RKO (cell line): ENCODE results near the gene ATG7.
"Not testable (repeated sequence)": the region's sequence is repeated elsewhere in the genome, so short reads cannot be mapped to it uniquely, and the experiment has no call there.

Source experiments
- DNase-seq: peaks from one replicate; pipeline ENCODE4 v3.0.0-alpha.2; 2016; ENCODE audit warnings: low spot score

ATG7 gene

DNA sequence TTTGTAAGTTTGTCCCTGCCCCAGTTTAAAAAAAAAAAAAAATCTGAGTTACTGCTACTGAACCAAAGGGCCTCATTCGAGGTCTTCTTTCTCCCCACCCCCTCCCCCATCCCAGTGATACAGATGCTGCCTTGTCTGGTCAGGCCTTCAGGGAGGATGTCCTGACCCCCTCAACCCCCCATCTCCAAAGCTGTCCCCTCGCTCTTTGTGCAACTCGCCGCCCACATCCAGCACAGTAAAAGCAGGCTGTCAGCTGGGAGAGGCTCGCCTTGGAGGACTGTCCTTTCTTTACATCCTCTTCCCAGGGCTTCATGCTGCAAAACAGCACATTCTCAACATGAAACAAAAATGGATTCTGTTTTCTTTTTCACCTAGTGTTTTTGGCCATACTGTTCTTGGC lies 238.2 kb downstream of the ATG7 start:
- no peak for DNase-seq

DNA sequence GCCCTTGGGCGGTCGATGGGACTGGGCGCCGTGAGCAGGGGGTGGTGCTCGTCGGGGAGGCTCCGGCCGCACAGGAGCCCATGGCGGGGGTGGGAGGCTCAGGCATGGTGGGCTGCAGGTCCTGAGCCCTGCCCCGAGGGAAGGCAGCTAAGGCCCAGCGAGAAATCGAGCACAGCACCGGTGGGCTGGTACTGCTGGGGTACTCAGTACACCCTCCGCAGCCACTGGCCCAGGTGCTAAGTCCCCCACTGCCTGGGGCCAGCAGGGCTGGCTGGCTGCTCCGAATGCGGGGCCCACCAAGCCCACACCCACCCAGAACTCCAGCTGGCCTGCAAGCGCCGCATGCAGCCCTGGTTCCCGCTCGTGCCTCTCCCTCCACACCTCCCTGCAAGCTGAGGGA lies 239.4 kb downstream of the ATG7 start:
- not testable (repeated sequence) for DNase-seq

DNA sequence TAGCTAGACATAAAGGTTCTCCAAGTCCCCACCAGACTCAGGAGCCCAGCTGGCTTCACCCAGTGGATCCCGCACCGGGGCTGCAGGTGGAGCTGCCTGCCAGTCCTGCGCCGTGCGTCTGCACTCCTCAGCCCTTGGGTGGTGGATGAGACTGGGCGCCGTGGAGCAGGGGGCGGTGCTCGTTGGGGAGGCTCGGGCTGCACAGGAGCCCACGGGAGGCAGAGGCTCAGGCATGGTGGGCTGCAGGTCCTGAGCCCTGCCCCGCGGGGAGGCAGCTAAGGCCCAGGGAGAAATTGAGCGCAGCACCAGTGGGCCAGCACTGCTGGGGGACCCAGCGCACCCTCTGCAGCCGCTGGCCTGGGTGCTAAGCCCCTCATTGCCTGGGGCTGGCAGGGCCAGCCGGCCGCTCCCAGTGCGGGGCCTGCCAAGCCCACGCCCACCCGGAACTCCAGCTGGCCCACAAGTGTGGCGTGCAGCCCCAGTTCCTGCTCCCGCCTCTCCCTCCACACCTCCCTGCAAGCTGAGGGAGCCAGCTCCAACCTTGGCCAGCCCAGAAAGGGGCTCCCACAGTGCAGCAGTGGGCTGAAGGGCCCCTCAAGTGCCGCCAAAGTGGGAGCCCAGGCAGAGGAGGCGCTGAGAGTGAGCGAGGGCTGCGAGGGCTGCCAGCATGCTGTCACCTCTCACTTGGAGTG lies 241.1 kb downstream of the ATG7 start:
- DNase-seq: not testable (repeated sequence)

DNA sequence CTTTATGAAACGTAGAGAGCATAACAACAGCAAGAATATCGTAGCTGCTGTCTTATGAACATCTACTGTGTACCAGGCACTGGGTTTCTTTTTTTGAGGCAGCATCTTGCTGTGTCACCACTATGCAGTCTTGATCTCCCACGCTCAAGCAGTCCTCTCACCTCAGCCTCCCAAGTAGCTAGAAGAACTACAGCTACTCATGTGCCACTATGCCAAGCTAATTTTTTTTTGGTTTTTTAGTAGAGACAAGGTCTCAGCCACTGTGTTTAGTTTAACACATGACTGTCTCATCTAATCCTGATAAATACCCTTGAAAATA lies 241.6 kb downstream of the ATG7 start:
- no peak for DNase-seq

DNA sequence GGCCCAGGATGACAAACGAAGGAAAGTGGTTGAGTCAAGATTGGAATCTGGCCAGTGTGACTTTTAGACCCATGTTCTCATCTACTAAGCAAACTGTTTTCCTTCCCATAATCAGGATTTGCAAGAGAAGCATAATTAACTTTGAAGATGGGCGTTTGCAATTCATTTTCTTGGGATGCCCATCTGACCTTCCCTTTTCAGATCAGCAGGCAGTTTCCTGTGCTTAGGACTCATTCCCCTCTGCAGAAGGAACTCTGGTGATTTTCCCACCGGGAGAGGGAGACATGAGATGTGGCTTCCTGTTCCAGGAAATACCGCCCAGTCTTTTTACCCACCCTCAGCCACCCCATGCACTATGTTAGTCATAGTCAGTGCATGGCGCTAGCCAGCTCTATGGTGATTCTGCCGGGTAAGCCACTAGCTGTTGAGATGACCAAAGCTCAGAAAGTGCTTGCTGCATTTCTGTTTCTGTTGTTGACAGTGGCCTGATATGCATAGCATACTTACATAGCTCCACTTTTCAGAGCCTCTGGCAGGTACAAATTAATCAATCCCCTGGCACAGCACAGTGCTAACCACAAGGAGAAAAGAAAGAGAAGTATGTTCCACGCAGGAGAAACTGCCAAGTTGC lies 242.1 kb downstream of the ATG7 start:
- DNase-seq: peak; percentile 21

DNA sequence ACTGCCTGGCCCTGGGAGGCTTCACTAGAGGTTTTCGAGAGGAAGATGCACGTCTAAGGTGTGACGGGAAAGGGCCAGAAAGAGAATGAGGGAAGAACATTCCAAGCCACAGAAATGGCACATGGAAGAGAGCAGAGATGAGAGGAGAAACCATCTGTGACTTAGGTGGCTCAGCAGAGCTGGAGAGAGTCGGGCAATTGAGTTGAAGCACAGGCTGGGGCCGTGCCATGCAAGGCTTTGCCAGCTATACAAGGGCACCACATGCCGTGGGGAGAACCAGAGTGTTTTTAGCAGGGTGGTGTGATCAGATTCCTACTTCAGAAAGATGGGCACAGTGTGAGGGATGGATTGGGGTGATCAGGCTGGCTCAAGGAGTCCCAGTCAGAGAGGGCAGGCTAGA lies 245.4 kb downstream of the ATG7 start:
- DNase-seq: no peak

DNA sequence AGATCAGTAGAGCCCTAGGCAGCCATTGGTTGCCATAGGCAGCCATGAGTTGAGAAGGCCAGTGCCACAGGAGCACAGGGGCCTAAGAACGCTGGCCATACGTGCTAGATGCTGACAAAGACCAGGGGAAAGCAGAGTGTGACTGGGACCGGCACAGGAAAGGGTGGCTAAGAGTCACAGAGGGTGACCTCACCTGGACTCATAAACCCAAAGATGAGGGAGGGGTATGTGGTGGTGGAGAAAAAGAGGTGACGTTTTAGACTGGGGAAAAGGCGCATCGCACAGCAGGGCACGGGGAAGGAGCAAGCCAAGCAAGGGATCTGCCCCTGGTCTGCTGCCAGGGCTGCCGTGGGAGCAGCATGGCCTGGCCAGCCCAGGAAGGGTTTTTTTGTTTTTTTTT lies 249.0 kb downstream of the ATG7 start:
- DNase-seq: no peak

DNA sequence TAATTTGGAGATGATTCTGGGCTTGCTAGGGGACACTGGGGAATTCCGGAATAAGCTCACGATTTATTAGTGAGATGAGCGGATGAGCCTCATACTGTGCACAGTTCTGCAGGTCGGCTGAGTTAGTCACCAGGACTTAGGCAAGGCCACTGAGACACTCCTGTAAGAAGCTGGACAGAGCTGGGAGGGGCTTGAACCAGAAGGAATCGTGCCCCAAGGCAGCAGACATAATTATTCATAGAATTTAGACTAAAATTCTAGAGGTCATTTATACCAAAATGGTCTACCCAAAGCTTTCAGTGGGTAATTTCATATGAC lies 250.2 kb downstream of the ATG7 start:
- no peak for DNase-seq

DNA sequence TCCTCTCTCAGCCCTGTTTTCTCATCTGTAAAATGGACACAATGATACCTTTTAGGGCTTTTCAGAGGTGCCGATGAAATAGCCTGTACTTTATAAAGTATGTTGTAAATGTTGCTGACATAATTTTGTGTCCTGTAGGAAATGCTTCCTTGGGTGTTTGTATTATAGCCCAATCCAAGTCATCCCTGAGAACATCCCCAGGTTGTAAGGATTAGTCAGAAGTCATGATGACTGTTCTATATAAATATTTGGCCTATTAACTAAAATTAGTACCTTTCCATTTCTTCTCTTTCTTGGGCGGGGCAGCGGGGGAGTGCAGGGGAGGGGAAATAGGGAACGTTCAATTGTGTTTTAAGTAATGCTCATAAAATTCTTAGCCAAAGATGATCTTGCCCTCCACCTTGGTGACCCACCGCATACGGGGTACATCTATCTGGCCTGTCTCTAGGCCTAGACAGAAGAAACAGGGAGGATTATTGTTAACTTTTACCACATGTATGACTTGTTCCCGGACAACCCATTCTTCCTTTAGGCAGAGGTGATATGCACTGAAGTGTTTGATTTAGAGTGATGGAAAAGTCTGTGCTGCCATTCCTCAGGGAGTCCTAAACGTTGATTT lies 250.9 kb downstream of the ATG7 start:
- no peak for DNase-seq

DNA sequence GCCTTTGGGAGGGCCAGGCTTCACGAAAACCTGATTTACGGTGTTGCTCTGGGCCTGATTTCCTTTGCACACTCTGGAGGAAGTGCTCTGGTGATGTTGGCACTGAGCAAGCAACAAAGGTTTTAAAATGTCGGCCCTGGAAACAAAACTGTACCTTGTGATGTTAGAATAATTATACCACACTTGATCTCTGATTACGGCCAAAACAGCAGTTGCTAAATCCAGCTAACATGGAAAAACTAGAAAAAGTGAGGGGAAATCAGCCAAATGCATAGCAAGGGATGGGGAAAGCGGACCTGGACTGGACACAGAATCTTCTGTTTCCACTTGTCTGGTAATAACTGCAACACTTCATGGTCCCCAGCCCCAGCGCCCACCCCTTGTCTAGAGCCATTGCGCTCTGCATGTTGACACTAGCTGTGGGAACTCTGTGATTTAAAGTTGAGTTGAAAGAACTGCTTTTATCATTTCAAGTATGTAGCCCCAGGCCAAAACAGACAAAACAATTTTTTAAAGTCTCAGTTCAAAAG lies 251.4 kb downstream of the ATG7 start:
- no peak for DNase-seq

DNA sequence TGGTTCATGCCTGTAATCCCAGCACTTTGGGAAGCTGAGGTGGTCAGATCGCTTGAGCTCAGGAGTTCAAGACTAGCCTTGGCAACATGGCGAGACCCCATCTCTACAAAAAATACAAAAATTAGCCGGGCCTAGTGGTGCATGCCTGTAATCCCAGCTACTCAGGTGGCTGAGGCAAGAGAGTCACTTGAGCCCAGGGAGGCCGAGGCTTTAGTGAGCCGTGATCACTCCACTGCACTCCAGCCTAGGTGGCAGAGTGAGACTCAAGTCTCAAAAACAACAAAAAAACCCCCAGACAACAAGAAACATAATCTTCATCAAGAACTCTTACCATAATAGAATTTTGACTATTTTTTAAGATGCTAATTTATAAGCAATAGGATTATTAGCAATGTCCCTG lies 253.9 kb downstream of the ATG7 start:
- not testable (repeated sequence) for DNase-seq

DNA sequence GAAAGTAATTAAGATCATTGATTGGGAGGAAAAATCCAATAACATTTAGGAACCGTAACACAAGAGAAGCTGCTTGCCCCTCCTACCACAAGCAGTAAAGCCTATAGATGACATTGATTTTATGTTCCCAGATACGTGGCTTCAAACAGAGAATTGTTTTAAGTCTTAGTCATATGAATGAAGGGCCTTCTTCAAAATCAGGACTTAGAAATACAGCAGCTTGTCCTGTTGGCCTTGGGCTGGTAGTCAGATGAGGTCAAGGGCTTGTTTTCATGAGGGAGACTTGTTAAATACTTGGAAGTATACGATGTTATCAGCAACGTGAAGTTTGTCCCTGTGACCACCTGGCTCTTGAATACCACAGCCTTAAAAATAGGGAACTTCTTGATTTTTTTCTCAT lies 257.1 kb downstream of the ATG7 start:
- no peak for DNase-seq

DNA sequence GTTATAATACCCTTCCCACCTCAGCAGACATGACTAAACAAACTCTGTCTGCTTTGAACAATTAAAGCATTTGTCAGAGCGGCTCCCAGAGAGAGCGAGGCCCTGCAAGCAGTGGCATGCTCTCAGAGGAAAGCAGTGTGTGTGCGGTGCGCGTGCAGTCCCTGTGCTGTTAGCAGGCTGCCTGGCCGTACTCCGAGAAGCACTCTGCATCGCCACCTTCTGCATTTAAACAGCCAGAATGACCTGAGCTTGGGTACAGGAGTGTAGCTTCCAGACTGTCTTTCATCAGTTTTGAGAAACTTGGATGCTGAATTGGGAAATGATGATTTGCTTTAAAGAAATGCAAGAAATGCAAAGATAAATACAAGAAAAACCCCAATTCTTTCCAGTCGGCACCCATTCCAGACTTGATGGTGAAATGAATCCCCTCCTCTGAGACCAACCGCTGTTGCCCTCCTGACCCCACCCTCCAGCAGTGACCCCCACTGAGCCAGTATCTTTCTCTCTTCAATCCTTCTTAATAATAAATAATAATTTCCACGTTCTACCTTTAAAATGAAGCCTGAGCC lies 258.0 kb downstream of the ATG7 start:
- no peak for DNase-seq

DNA sequence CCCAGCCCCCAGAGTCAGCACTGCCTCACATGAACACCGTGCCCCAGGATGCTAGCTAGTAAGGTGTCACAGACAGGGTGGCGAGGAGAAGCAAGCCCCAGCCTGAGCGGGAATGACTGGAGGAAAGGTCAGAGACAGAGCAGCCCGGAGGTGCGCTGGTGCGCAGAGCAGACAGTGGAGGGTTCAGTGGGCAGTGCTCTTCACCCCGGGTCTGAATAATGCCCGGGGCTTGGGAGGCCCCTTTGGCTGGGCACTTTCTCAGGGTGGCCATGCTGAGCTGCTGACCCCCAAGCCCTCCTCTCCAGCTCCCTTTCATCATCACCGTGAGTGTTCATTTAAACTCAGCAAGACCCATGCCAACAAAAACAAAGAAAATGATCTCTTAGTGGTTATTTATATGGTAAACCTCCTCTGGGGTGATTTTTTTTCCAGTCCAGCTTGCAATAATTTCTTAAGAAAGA lies 260.8 kb downstream of the ATG7 start:
- no peak for DNase-seq

DNA sequence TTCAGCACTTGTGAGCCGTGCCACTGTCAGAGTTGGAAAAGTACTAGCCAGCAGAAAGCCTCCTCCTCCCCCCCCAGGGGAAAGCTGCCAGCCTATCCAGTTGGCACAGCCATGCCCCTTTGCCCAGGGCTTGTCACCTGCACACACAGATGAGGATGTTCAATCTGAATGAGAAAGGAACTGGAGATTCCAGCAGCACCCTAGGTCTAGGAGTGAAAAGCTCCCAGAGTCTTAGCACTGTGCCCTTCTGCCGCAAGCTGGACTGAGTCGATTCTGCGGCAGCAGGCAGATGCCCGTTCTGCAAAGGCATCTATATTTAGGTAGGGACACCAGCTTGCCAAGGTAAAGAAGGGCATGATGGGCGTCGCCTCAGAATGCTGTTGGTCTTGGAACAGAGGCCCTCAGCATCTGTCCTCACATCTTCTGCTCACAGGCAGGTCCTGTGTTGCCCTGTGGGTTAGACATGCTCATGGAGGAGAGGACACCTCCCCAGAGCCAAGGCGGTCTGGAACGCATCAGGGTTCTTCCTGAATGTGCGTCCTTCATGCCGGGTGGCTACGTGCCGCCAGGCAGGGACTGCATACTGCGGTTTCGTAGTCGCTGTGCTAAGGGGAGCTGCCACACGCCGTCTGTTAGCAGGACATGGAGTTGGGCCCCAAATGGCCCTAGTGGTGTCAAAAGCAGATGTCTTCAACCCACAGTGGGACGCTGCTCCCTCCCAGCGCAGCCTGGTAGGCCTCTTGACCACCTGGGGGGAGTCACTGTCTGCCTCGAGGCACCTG lies 262.0 kb downstream of the ATG7 start:
- no peak for DNase-seq

DNA sequence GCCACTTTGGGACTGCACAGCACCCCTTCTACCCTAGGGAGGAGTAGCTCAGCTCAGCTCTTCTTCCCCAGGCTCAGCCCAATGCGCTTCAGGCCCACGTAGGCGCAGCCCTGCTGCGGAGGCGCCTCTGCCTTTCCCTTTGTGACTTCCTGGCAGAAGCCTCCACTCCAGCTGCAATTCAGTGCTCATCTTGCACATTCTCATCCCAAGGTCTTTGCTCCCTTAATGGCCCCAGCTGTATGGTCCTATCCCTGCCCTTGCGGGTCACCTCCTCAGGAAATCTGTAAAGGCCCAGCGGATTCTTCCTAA lies 262.6 kb downstream of the ATG7 start:
- no peak for DNase-seq

DNA sequence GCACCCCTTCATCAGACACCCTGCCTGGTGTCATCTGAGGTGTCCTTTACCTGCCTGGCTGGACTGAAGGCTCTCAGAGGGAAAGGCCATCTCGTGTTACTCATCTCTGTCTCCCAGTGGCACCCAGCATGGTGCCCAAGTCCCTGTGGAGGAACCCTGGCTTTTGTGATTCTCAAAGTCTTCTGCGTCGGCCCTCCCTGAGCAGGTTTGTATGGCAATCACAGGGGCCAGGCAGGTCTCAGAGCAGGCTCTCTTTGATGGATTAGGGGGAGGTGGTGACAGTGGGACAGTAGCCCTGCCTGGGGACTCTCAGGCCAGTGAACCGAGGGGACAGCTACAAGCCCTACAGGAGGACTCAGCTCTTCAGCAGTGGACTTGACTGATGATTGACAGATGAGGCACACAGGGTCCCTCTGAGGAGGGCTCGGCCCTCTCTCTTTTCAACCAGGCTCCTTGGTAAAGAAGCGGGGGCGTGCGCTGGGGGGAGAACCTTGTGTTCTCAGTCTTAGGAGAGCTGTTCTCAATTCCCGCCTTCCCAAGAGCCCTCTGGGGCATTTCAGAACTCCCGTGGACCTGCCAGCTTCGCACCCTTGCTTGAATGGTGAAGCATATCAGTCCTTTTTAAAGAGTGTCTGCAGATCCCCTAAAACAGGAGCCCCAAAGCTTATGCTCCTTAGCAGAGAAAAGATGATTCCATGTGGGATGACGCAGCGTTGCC lies 263.2 kb downstream of the ATG7 start:
- DNase-seq: no peak

DNA sequence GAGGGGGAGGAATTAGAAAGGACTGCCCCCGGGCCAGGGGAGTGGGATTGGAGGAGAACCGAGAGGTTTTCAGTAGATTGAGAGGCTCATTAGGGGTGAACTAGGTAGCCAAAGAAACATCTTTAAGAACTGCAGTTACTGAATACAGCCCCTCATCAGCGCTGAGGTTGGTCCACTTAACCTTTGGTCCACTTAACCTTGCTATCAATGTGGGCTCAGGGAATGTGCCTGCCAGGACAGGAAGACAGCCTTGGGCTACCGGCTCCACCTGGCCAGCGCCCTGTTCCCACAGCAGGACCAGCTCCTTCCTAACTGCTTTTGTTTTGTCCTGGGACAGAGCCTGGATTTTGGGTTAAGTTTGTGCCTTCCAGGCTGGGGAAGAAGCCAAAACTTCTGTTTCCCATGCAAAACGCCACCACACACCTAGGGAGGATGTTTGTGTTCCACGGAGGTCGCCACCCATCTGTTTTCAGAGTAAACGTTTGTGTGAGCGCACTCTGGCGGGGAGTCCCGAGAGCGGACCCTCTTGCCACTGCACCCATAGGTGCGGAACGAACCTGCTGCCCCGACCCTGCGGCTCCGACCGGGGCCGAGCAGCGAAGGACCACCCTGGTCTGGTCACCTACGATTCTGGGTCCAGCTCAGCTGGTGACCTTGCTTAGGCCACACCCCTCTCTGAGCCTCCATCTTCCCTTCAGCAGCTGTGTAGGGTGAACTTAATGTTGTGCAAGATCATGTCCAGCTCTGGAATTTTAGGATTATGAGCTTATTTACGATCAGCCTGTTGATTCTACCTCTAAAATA lies 264.1 kb downstream of the ATG7 start:
- no peak for DNase-seq

DNA sequence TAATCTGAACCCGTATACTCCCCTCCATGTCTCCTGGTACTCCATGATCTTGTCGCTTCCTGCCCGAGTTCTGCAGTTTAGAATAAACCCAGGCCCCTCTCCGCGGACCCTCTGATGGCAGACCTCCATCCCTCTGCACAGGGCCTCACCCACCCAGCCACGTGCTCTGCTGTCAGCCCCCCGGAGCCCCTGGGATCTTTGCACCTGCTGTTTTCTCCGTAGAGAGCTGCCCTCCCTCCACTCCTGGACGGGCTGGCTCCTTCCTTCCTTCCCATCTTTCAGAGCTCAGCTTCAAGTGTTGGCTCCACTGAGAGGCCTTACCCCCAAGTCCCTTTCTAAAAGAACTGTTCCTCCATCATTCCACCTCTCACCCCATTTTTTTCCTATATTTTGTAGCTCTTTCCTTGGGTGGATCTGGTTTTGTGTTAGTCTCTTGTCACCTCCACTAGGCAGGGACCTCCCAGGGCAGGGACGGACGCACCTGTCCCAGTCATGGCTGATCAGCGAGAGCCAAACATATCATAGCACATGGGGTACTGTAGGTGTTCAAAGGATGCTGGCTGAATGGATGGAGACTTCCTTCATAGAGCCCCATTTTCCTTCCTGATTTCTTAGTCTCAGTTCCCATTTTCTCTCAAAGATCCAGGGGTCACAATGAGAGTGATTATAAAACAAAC lies 264.9 kb downstream of the ATG7 start:
- DNase-seq: no peak

DNA sequence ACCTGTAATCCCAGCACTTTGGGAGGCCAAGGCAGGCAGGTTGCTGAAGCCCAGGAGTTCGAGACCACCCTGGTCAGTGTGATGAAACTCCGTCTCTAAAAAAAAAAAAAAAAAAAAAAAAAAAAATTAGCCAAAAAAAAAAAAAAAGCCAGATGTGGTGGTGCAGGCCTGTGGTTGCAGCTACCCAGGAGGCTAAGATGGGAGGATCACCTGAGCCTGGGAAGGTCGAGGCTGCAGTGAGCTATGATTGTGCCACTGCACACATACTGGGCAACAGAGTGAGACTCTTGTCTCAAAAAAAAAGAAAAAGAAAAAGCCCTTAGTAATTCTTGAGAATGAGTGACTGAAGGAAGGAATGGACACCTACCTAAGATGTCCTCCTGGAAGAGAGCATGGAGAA lies 266.4 kb downstream of the ATG7 start:
- no peak for DNase-seq

DNA sequence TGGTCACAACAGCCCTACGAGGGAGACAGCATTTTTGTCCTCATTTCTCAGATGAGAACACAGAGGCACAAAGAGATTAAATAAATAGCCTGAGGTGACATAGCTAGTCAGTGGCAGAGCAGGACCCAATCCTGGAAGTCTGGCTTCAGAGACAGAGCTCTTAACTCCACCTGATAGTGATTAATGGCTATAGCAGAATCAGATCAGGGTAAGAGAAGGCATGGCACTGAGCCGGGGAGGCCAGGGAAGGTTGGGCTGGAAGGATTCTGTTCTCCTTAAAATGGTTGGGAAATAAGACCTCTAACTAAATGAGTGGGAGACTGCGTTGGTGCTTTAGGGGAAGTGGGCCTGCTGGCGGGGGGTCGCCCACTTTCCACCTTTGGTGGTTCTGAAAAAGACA lies 267.0 kb downstream of the ATG7 start:
- no peak for DNase-seq
